Measurements from ENCODE around the gene FAAH2.

GRCh38 chrX:57313583-57314215, 27.2 kb downstream of the FAAH2 start:
- TF ChIP-seq POLR2A (IDR thresholded peaks at IDR 0.05; ENCODE audit: low read length), result no peak
- TF ChIP-seq GATA1 (IDR thresholded peaks at IDR 0.05; ENCODE audit: low read depth, low read length), result no peak

All from erythroblast (primary cell).